ENCODE measurements around the gene TMTC2.

Gene TMTC2

GRCh38 chr12:82682851-82683261, 3.9 kb upstream of the TMTC2 start:
- DNase-seq, result no peak

GRCh38 chr12:82685790-82686167, 927 bp upstream of the TMTC2 start:
- peak; percentile 94 to 95 for DNase-seq

GRCh38 chr12:82687021-82688011, 610 bp downstream of the TMTC2 start:
- DNase-seq, result peak; percentile 60 to 67

DNA sequence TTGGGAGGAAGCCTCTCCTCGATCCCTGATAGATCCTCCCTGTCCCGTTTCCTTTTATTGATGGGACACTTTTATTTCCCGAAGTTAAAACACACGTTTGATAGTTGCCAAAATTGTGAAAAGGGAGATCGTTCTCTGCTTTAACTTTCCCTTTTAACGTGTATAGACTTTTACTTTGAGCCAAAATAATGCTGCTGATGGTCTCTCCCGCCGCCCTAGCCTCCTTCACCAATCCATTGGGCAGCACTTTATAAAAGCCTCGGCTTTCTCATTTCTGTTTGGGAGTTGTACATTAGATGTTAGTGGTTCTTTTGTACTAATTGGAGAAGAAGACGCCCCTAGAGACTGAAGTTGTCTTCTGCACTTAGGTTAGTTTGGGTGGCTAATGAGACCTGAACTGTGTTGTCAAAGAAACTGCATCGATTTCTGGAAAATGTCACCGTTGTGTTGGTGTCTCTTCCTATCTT, 1.4 kb downstream of the TMTC2 start:
- no peak for DNase-seq

DNA sequence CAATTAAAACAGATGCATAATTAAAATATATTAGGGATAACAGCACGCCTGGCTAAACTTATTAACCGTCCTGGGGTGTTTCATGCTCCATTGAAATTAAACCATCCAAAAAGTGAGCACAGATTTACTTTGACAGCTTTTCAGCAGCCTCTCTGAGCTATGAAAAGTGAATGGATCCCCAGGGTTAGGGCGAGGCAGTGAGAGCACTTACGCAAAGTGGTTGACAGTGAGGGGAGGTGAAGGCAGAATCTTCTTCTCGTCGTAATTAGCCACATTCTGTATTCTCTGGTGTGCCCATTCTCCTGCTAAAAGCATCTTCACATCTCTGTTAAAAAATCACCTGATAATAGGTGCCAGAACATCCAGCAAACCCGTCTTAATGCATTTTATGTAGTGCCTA, 1.9 kb downstream of the TMTC2 start:
- no peak for DNase-seq

DNA sequence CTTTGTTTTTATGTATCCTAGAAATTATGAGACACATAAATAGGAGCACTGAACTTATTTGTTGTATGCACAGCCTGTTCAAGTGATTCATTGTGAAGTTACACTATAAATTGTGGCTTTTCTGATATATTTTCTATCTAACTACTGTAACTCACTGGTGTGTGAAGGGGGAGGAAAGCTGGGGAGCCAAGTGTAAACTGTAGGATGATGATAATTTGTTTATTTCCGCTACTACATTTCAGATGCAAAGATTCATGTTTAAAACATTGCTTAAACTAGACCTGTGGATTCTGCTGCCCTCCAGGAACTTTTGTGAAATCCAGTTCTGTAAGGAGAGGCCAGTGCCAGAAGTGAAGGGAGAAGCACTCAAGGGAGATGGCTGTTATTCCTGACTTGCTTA, 3.3 kb downstream of the TMTC2 start:
- no peak for DNase-seq

GRCh38 chr12:82691513-82691912, 4.8 kb downstream of the TMTC2 start:
- DNase-seq, result no peak

GRCh38 chr12:82694276-82694675, 7.6 kb downstream of the TMTC2 start:
- no peak for DNase-seq

DNA sequence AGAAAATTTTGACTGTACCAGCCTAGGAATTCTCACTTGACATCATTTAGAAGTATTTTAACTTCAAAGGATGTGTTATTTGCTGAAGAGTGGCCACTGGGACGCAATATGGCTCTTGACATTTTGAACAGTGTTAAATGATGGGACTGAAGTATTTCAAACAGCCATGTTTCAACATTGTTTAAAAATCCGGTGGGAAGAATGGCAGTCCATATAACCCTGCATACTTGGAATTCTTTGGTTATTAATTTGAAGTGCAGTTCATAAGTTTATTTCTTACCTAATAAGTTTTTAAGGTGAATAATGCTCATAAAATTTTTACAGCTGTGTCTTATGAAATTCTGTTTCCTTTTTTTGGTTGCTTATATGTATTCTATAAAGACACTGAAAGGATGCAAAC, 8.3 kb downstream of the TMTC2 start:
- no peak for DNase-seq

- no peak for DNase-seq
Observed at GRCh38 chr12:82695531-82695930, 8.8 kb downstream of the TMTC2 start.

DNA sequence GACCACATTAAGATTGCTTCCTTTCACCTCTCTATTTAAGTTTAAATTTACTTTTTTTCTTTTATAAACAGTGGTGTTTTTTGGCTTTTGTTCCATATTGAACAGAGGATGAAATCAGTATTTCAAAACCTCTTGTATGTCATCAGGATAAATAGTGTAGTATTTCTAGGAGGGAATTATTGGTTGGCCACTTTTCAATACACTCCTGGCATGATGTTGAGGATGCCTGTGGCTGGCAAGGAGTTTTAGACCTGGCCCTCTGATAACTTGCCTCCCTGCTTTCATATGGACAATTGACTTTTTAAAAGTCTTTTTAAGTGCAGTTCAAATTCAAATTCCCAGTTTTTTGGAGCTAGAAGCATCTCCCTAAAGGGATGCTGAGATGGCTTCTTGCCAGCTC, 9.8 kb downstream of the TMTC2 start:
- no peak for DNase-seq

GRCh38 chr12:82698708-82699564, 12.2 kb downstream of the TMTC2 start:
- no peak for DNase-seq

GRCh38 chr12:82705774-82706173, 19.1 kb downstream of the TMTC2 start:
- no peak for DNase-seq

- no peak for DNase-seq
Observed at GRCh38 chr12:82708061-82708879, 21.6 kb downstream of the TMTC2 start.

DNA sequence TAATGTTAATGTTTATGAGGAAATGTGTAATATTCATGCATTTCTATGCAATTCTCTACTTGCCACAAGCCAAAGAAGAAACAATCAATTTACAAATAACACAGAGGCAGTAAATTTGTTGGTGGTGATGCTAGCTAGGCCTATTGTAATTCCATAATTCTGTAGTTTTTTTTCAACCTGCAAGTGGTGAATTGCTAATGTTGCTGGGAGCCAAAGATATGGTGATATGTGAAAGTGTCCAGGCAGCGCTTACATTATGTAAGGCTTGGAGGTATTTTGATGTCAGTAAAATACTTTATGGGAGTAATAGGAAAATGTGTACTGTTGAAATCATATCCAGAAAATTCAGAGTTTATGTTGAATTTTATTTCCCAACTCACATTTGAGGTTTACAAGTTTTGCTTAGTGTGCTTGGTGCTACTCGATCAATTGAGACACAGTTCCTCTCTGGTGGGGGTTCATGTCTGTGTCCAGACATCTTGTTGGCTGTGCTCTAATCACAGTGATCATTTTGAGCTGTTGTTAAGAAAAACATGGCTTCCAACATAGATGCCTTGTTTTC, 23.2 kb downstream of the TMTC2 start:
- DNase-seq, result no peak

- DNase-seq, result no peak
Observed at GRCh38 chr12:82710741-82711140, 24.0 kb downstream of the TMTC2 start.

GRCh38 chr12:82714427-82714826, 27.7 kb downstream of the TMTC2 start:
- DNase-seq, result no peak

GRCh38 chr12:82721726-82722125, 35.0 kb downstream of the TMTC2 start:
- no peak for DNase-seq

DNA sequence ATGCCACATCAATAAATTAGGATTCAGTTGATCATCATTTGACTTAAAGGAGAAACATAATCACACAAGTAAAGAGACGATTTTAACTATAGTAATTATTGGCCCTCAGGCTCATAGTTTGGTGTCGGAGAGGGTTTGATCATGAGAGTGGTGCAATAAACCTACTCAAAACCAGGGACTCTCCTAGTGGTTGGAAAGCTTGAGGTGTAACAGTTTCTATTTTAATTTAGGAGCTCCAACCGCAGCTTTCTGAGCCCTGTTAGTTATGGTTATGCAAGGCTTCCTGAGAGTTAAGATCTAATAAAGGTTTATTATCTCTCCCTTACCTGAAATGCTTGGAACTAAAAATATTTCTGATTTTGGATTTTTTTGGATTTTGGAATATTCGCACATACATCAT, 36.4 kb downstream of the TMTC2 start:
- DNase-seq, result no peak

GRCh38 chr12:82723891-82724290, 37.2 kb downstream of the TMTC2 start:
- DNase-seq, result no peak

GRCh38 chr12:82725741-82726140, 39.0 kb downstream of the TMTC2 start:
- DNase-seq, result no peak

- no peak for DNase-seq
Observed at GRCh38 chr12:82727886-82728285, 41.2 kb downstream of the TMTC2 start.

Measured in stimulated activated CD4-positive, alpha-beta T cell treated with anti-CD3 and anti-CD28 coated beads, Interleukin-2, amount 100 ng/mL, for 24 hours (primary cell).